ENCODE results near the gene PKP4. TPM values are rescaled to one million over a fixed set of nuclear protein-coding genes. Genes with fewer than 3 reads are reported as not detected.

PKP4 gene
- total RNA-seq, 1 experiment from 2014 or later: 55.2 TPM

DNA sequence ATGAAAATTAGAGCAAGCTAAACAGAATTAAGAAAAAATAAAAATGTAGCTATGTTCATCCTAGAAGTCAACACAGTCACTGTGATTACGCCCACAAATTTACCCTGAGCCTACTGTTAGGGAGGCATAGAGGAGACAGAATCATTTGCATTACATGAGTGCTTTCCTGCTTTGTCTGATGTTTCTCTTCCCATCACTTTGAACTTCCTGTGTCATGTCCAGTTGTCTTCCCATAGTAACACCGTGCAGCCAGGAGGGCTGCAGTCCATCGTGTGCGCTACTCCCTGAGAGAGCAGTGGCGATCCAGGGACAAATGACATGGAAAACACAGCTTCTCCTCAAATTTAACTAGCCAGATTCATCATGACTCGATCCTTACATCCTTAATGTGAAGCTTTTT is 188.5 kb downstream of the PKP4 start:
- DNase-seq (ENCODE audit: low read depth, low spot score): no peak
- no peaks in the 10 kb centered on the region for H3K9me2 ChIP-seq (ENCODE audit: insufficient read depth)
- RAD21 ChIA-PET (ENCODE audit: low non-redundant PET in 1 of 2, low total read pairs in 2 of 2, uncharacterized antibody in 2 of 2, unreplicated experiment in 2 of 2): no interaction called here

More for the DNA sequence above, 188.5 kb downstream of the PKP4 start:
- H3K4me2 ChIP-seq (ENCODE audit: low read length): no peak overlapping the region
- H3K79me2 ChIP-seq (ENCODE audit: insufficient read depth, low read length): no peaks in the 10 kb centered on the region
- H3K27me3 ChIP-seq (ENCODE audit: insufficient read depth, low read length): no peaks in the 10 kb centered on the region
- no peaks in the 10 kb centered on the region for H3K4me1 ChIP-seq (ENCODE audit: control insufficient read depth in 1 of 2, insufficient read depth in 2 of 2, low read length in 2 of 2)
- H4K20me1 ChIP-seq (ENCODE audit: insufficient read depth): no peaks in the 10 kb centered on the region
- TF ChIP-seq, protein P1, sequence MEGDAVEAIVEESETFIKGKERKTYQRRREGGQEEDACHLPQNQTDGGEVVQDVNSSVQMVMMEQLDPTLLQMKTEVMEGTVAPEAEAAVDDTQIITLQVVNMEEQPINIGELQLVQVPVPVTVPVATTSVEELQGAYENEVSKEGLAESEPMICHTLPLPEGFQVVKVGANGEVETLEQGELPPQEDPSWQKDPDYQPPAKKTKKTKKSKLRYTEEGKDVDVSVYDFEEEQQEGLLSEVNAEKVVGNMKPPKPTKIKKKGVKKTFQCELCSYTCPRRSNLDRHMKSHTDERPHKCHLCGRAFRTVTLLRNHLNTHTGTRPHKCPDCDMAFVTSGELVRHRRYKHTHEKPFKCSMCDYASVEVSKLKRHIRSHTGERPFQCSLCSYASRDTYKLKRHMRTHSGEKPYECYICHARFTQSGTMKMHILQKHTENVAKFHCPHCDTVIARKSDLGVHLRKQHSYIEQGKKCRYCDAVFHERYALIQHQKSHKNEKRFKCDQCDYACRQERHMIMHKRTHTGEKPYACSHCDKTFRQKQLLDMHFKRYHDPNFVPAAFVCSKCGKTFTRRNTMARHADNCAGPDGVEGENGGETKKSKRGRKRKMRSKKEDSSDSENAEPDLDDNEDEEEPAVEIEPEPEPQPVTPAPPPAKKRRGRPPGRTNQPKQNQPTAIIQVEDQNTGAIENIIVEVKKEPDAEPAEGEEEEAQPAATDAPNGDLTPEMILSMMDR (IDR thresholded peaks at IDR 0.05 in 2 of 3, conservative IDR thresholded peaks at IDR 0.05 in 1 of 3; ENCODE audit: borderline replicate concordance in 1 of 3, insufficient read depth in 1 of 3, low read depth in 2 of 3, low read length in 2 of 3): no peak
- TF ChIP-seq JUND (IDR thresholded peaks at IDR 0.05) (no peak), CEBPB (IDR thresholded peaks at IDR 0.05; ENCODE audit: low read depth) (no peak), SP1 (IDR thresholded peaks at IDR 0.05; ENCODE audit: low read depth) (no peak), POLR2AphosphoS5 (IDR thresholded peaks at IDR 0.05; ENCODE audit: low read depth, low read length) (no peak), SRF (IDR thresholded peaks at IDR 0.05; ENCODE audit: low read depth) (no peak), EZH2phosphoT487 (IDR thresholded peaks at IDR 0.05; ENCODE audit: borderline replicate concordance) (no peak)
- TF ChIP-seq, protein P2, sequence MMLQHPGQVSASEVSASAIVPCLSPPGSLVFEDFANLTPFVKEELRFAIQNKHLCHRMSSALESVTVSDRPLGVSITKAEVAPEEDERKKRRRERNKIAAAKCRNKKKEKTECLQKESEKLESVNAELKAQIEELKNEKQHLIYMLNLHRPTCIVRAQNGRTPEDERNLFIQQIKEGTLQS (IDR thresholded peaks at IDR 0.05): no peak
- TF ChIP-seq, protein P3, sequence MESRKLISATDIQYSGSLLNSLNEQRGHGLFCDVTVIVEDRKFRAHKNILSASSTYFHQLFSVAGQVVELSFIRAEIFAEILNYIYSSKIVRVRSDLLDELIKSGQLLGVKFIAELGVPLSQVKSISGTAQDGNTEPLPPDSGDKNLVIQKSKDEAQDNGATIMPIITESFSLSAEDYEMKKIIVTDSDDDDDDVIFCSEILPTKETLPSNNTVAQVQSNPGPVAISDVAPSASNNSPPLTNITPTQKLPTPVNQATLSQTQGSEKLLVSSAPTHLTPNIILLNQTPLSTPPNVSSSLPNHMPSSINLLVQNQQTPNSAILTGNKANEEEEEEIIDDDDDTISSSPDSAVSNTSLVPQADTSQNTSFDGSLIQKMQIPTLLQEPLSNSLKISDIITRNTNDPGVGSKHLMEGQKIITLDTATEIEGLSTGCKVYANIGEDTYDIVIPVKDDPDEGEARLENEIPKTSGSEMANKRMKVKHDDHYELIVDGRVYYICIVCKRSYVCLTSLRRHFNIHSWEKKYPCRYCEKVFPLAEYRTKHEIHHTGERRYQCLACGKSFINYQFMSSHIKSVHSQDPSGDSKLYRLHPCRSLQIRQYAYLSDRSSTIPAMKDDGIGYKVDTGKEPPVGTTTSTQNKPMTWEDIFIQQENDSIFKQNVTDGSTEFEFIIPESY (IDR thresholded peaks at IDR 0.05; ENCODE audit: extremely low read depth, insufficient replicate concordance, low read length): no peak
- H3K36me3 ChIP-seq (ENCODE audit: control insufficient read depth in 1 of 2, insufficient read depth in 2 of 2, low read length in 2 of 2): 0 out of 4 replicates have a peak, but pooled peaks cover 0 to 3% of the 10 kb centered on the region in 2 experiments
- H3K9me3 ChIP-seq (ENCODE audit: control insufficient read depth in 1 of 2, insufficient read depth in 1 of 2, low read depth in 1 of 2, low read length in 2 of 2): no peaks in the 10 kb centered on the region
- POLR2A ChIA-PET: no interaction called here
- H2AFZ ChIP-seq (ENCODE audit: low read depth, low read length, poor library complexity, severe bottlenecking): no peak overlapping the region
- intact Hi-C loops (cut with micrococcal nuclease): no loop called here
- no peak overlapping the region for H3K9ac ChIP-seq (ENCODE audit: low read length)
- no peak for ATAC-seq
- H3K4me3 ChIP-seq (replicated peaks in 1 of 2; ENCODE audit: low read depth in 1 of 2, low read length in 2 of 2): no peak overlapping the region
- no TSS peak for BruUV-seq (replicated peaks)
- CTCF ChIA-PET: no interaction called here
- no peak overlapping the region for H3K27ac ChIP-seq (ENCODE audit: low read depth, low read length)

All from HCT116 (cell line).